ENCODE data around the gene SRGAP2B.
"Not testable (repeated sequence)": the region's sequence is repeated elsewhere in the genome, so short reads cannot be mapped to it uniquely, and the experiment has no call there.

SRGAP2B gene

GRCh38 chr1:144992915-144993314, 102.2 kb downstream of the SRGAP2B start:
- DNase-seq: not testable (repeated sequence)

DNA sequence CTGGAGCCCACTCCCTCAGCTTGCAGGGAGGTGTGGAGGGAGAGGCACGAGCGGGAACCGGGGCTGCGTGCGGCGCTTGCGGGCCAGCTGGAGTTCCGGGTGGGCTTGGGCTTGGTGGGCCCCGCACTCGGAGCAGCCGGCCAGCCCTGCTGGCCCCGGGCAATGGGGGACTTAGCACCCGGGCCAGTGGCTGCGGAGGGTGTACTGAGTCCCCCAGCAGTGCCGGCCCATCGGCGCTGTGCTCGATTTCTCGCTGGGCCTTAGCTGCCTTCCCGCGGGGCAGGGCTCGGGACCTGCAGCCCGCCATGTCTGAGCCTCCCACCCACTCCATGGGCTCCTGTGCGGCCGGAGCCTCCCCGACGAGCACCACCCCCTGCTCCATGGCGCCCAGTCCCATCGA, 104.5 kb downstream of the SRGAP2B start:
- DNase-seq: not testable (repeated sequence)

DNA sequence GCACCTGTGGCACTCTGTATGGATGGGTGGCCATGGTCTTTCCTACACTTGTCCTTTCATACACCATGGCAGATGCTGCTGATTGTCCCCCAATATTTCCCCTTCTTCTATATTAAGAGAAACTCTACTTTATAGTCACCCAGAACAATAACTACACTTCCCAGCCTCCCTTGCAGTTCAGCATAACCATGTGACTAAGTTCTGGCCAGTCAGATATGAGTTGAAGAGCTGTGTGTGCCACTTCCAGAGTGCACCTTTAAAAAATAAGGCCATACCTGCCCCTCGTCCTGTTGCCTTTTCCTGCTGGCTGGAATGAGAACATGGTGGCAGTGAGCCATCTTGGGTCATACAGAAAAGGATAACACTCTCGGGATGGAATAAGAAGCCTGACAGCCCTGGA, 108.0 kb downstream of the SRGAP2B start:
- not testable (repeated sequence) for DNase-seq

- DNase-seq: not testable (repeated sequence)
Measured at GRCh38 chr1:144986171-144986860, 108.8 kb downstream of the SRGAP2B start.

- not testable (repeated sequence) for DNase-seq
Measured at GRCh38 chr1:144985550-144986170, 109.5 kb downstream of the SRGAP2B start.

- DNase-seq: not testable (repeated sequence)
Measured at GRCh38 chr1:144982802-144983525, 112.2 kb downstream of the SRGAP2B start.

GRCh38 chr1:144981157-144981556, 114.0 kb downstream of the SRGAP2B start:
- not testable (repeated sequence) for DNase-seq

GRCh38 chr1:144979960-144980595, 115.0 kb downstream of the SRGAP2B start:
- DNase-seq: not testable (repeated sequence)

GRCh38 chr1:144977856-144978255, 117.3 kb downstream of the SRGAP2B start:
- DNase-seq: not testable (repeated sequence)

- DNase-seq: not testable (repeated sequence)
Measured at GRCh38 chr1:144971936-144972335, 123.2 kb downstream of the SRGAP2B start.

DNA sequence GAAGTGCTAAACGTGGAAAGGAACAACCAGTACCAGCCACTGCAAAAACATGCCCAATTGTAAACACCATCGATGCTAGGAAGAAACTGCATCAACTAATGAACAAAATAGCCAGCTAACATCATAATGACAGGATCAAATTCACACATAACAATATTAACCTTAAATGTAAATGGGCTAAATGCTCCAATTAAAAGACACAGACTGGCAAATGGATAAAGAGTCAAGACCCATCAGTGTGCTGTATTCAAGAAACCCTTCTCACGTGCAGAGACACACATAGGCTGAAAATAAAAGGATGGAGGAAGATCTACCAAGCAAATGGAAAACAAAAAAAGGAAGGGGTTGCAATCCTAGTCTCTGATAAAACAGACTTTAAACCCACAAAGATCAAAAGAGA, 128.6 kb downstream of the SRGAP2B start:
- DNase-seq: not testable (repeated sequence)

DNA sequence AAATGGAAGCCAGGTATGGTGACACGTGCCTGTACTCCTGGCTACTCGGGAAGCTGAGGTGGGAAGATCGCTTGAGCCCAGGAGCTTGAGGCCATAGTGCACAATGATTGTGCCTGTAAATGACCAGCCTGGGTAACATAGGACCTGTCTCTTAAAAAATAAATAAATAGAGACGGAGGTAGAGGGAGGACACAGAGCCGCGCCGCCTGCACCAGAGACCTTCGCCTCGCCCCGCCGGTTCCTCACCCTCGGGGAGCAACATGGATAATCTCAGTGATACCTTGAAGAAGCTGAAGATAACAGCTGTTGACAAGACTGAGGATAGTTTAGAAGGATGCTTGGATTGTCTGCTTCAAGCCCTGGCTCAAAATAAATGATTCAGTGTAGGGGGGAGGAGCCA, 130.4 kb downstream of the SRGAP2B start:
- not testable (repeated sequence) for DNase-seq

DNA sequence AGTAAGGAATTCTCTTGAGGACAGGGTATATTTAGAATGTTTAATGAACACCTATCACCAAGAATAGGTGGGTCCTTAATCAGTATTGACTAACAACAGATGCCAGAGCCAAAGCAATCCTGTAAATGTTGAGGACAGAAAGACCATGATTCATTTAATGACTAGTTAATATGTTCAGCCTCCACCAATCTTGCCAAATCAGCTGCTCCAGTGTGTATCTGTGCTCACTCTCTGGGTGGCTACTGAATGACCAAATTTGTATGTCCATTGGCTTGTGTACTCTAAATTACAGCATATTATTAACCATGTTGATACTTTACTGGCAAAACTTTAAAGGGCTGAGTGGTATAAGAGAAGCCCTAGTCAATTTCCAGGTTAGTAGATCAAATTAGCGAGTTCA, 130.9 kb downstream of the SRGAP2B start:
- DNase-seq: not testable (repeated sequence)

- not testable (repeated sequence) for DNase-seq
Measured at GRCh38 chr1:144963571-144963970, 131.6 kb downstream of the SRGAP2B start.

DNA sequence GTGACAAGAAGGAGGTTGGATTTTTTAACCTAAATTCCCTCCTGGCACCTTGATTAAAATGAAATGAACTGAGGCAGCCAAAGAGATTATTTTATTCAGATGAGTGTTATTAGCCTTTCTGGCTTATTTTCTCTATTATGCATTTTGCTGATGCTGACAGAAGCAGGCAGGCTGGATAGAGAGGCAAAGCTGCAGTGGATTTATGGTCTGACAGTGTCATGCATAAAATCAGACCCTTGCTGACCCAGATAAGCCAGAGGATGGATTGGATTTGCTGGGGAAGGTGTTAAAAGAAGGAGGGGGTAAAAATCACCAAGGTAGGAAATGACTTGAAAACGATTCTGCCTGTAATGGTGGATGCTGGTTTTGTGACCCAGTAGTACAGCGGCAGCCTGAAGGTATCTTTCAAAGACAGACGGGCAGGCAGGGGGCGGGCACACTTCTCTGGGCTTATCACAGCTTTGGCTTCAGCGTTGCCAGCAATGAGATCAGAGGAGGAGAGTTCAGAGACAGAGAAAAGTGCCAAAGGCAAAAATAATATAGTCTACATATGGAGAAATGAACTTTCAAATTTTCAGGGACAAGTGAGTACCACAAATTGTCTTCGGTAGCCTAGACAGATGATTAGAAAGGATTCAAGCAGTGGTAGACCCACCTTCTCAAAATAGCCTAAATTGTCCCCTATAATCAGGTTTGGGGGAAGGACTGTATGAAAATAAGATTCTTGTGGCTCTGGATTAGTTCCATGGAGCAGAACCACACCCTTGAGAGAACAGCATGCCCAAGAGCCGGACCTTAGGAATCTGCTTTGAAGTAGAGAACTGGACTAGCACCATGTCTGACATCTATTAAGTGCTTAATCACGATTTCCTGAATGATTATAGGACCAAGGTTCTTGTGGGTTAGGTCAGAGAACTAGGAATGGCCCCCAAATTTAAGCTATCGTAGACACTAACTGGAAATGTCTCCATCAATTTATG, 133.2 kb downstream of the SRGAP2B start:
- not testable (repeated sequence) for DNase-seq

DNA sequence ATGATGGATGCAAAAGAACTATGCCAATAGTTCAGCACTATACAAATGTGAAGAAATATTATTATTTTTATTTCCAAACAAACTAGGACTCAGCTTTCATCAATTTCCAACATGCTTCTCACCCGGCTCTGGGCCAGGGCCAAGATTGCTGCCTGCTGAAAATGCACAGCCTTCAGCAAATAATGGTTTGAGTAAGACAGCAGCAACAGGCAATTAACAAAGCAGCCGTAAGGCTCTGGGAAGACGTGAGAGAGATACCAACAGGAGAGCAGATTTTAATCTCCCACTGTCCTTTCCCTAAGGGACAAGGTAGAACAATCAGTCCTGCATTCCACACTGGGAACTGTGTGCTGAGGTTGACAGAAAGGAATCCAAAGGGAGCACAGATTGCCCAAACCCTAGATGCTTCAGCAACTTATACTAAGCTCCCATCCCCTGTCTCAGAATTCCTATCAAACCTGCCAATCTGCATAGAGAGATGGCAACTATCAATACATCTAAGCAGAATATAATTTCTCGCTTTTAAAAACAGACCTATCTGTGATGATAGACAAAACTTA, 134.1 kb downstream of the SRGAP2B start:
- not testable (repeated sequence) for DNase-seq

DNA sequence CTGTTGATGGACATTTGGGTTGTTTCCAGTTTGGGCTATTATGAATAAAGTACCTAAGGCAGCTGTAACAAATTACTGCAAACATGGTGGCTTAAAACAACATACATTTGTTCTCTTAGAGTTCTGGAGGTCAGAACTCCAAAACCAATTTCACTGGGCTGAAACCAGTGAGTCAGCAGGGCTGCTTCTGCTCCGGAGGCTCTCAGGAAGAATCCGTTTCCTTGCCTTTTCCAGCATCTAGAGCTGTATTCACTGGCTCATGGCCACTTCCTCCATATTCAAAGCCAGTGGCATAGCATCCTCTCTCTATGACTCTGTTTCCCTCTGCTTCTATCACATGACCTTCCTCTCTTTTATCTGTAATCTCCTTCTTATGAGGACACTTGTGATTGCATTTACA, 146.7 kb downstream of the SRGAP2B start:
- not testable (repeated sequence) for DNase-seq

- DNase-seq: not testable (repeated sequence)
Measured at GRCh38 chr1:144947495-144947894, 147.6 kb downstream of the SRGAP2B start.

- not testable (repeated sequence) for DNase-seq
Measured at GRCh38 chr1:144946525-144947480, 148.3 kb downstream of the SRGAP2B start.

DNA sequence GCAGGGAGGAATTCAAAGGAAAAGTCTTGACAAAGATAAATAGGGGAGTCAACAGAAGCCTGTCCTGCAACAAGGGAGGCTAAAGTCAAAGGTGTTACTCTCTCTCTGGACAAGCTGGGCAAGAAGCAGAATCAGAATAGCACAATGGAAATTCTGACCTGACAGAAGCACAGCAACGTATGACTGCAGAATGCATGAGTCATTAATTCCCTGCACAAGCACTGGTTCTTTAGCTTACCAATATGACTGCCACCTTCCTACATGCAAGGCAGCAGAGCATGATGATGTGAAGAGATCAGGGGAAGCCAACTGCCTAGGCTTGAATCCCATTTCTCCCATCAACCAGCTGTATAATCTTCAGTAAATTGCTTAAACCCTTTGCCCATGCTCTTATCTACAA, 153.4 kb downstream of the SRGAP2B start:
- not testable (repeated sequence) for DNase-seq

All from CD4-positive, alpha-beta T cell treated with Interleukin-4 for 1 hour (primary cell).